Osteoblast (primary cell): ENCODE measurements around the gene CNTNAP5. TPM values are rescaled to one million over a fixed set of nuclear protein-coding genes. Genes with fewer than 3 reads are reported as not detected.

Experiments used
- DNase-seq: peaks from one replicate; pipeline ENCODE4 v3.0.0; 2011; ENCODE audit warnings: low spot score, mixed read lengths; ENCODE audit not compliant: insufficient read length; ENCODE audit errors: missing footprints
- H2AFZ ChIP-seq: 2 replicates; pipeline ENCODE4 v1.6.0; 2011; ENCODE audit warnings: mild to moderate bottlenecking, low read length
- H3K27ac ChIP-seq: 2 replicates; pipeline ENCODE4 v1.5.1; 2011; ENCODE audit warnings: mild to moderate bottlenecking, low read depth, low read length, moderate library complexity
- H3K27me3 ChIP-seq: 2 replicates; pipeline ENCODE4 v1.6.0; 2012; ENCODE audit warnings: mild to moderate bottlenecking, control low read depth, inconsistent platforms, low read length, moderate library complexity; ENCODE audit not compliant: insufficient read depth
- H3K36me3 ChIP-seq: 2 replicates; pipeline ENCODE4 v1.5.1; 2011; ENCODE audit warnings: mild to moderate bottlenecking, low read length, control low read depth, moderate library complexity; ENCODE audit not compliant: insufficient read depth
- H3K4me1 ChIP-seq: 2 replicates; pipeline ENCODE4 v1.5.1; 2011; ENCODE audit warnings: mild to moderate bottlenecking, low read length, control low read depth, moderate library complexity; ENCODE audit not compliant: insufficient read depth
- H3K4me2 ChIP-seq: 2 replicates; pipeline ENCODE4 v1.6.0; 2011; ENCODE audit warnings: mild to moderate bottlenecking, low read length; ENCODE audit not compliant: insufficient read depth
- H3K4me3 ChIP-seq: fragments of 200-600 bp; sonication (generic); 3 replicates; pipeline ENCODE4 v1.5.1; 2012; ENCODE audit warnings: mild to moderate bottlenecking, low read length, inconsistent platforms; ENCODE audit not compliant: insufficient read depth
- H3K79me2 ChIP-seq: 2 replicates; pipeline ENCODE4 v1.6.0; 2012; ENCODE audit warnings: mild to moderate bottlenecking, low read length, control low read depth, inconsistent platforms; ENCODE audit not compliant: insufficient read depth
- H3K9me3 ChIP-seq: 2 replicates; pipeline ENCODE4 v1.5.1; 2011; ENCODE audit warnings: low read depth, low read length, control low read depth
- H4K20me1 ChIP-seq: 2 replicates; pipeline ENCODE4 v1.6.0; 2012; ENCODE audit warnings: mild to moderate bottlenecking, low read length, control low read depth; ENCODE audit not compliant: insufficient read depth
- CTCF ChIP-seq: IDR thresholded peaks from 2 replicates; pipeline ENCODE4 v1.5.1; 2011; ENCODE audit warnings: mild to moderate bottlenecking, low read depth, low read length, moderate library complexity; ENCODE audit errors: extremely low read depth
- total RNA-seq: library from RNA; depleted of rRNA; stranded (reverse); fragments of >200 nt; gene quantifications from 2 replicates; pipeline ENCODE4 v1.2.3, GENCODE V29; 2012

CNTNAP5 gene
- total RNA-seq, 1 donor: not detected

DNA sequence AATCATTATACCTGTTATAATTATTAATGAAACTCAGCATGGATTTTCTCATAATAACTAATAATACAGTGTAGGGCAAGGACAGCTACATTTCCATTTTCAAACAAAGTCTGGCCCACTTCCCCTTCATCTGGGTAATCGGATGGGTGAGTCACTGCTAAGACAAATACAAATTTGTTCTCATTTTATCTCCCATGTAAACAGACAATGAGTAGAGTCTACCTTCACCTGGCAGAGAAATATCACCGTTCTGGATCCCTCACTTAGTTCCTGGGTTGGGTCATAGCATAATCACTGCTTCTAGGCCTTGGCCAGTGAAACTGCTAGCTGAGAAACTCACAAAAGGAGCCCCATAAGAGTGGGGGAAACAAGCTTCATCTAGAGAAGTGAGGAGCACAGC lies 9.2 kb downstream of the CNTNAP5 start:
- no peaks in the 10 kb centered on the region for H3K9me3 ChIP-seq
- no peaks in the 10 kb centered on the region for H3K79me2 ChIP-seq
- H3K36me3 ChIP-seq: no peaks in the 10 kb centered on the region
- H2AFZ ChIP-seq: no peak overlapping the region
- no peak for DNase-seq
- no peaks in the 10 kb centered on the region for H4K20me1 ChIP-seq
- no peak overlapping the region for H3K27ac ChIP-seq
- no peaks in the 10 kb centered on the region for H3K4me1 ChIP-seq
- no peak overlapping the region for H3K4me3 ChIP-seq
- no peak overlapping the region for H3K4me2 ChIP-seq
- H3K27me3 ChIP-seq: no peaks in the 10 kb centered on the region
- TF ChIP-seq CTCF: no peak

DNA sequence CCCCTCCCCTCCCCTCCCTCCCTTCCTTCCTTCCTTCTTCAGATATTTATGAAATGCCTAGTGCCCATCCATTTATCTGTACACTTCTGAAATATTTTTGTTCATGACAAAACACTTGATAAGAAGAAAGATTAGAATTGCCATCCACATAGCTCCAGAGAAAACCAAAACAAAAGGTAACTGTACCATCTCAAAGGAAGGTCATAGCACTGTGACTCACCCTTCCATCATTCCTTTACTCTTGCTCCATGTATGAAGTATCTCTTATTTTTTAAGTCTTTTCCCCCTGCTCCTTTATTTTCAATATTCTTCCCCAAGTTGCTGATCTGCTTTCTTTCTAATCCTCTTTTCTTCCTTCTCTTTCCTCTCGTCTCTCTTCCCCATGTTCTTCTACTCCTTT lies 9.9 kb downstream of the CNTNAP5 start:
- DNase-seq: no peak
- Histone ChIP-seq H2AFZ (no peak overlapping the region), H3K4me3 (no peak overlapping the region), H3K9me3 (no peaks in the 10 kb centered on the region), H3K27ac (no peak overlapping the region), H3K4me2 (no peak overlapping the region), H3K79me2 (no peaks in the 10 kb centered on the region), H3K4me1 (no peaks in the 10 kb centered on the region), H3K36me3 (no peaks in the 10 kb centered on the region), H4K20me1 (no peaks in the 10 kb centered on the region), H3K27me3 (no peaks in the 10 kb centered on the region)
- TF ChIP-seq CTCF: no peak

GRCh38 chr2:124039032-124039431 lies 13.9 kb downstream of the CNTNAP5 start:
- no peak for TF ChIP-seq CTCF
- no peak overlapping the region for H2AFZ ChIP-seq
- H3K4me2 ChIP-seq: no peak overlapping the region
- DNase-seq: no peak
- no peaks in the 10 kb centered on the region for H3K9me3 ChIP-seq
- H3K27me3 ChIP-seq: no peaks in the 10 kb centered on the region
- H3K27ac ChIP-seq: no peak overlapping the region
- H3K36me3 ChIP-seq: no peaks in the 10 kb centered on the region
- no peaks in the 10 kb centered on the region for H3K4me1 ChIP-seq
- H4K20me1 ChIP-seq: no peaks in the 10 kb centered on the region
- no peaks in the 10 kb centered on the region for H3K79me2 ChIP-seq
- H3K4me3 ChIP-seq: no peak overlapping the region

DNA sequence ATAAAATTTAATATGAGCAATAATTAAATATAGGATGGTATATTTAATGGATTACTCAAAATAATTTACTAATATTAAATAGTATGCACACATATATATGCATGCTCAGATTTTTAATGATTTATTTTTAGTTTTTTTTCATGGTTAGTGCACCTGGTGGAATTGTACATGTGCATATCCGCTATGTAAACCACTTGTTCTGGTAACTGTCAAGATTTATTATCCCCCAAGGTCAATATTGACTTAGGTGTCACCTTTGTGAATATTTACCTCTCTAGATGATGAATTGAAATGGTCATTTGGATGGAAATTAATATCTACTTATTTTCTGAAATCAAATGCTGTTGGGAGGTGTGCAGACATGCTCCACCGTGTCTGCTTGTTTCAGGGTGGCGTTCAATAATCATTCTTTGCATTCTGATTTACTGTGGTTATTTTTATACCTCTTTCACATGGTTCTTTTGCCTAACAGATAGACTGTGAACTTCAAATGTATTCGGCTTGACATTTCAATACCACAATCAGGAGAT lies 14.7 kb downstream of the CNTNAP5 start:
- Histone ChIP-seq H3K4me2 (no peak overlapping the region), H3K79me2 (no peaks in the 10 kb centered on the region), H4K20me1 (no peaks in the 10 kb centered on the region), H3K27me3 (no peaks in the 10 kb centered on the region), H3K36me3 (no peaks in the 10 kb centered on the region), H3K27ac (no peak overlapping the region), H3K4me1 (no peaks in the 10 kb centered on the region), H3K4me3 (no peak overlapping the region), H2AFZ (no peak overlapping the region), H3K9me3 (no peaks in the 10 kb centered on the region)
- no peak for TF ChIP-seq CTCF
- DNase-seq: no peak
